ENCODE results near the gene CCBE1.

- TF ChIP-seq CTCF (IDR thresholded peaks at IDR 0.05; ENCODE audit: poor library complexity, severe bottlenecking), result no peak
- no peak for TF ChIP-seq EZH2 (IDR thresholded peaks at IDR 0.05; ENCODE audit: borderline replicate concordance, insufficient read depth, low read length, poor library complexity, severe bottlenecking)
- TF ChIP-seq TAF1 (IDR thresholded peaks at IDR 0.05; ENCODE audit: low read depth), result no peak
- TF ChIP-seq, protein P1, sequence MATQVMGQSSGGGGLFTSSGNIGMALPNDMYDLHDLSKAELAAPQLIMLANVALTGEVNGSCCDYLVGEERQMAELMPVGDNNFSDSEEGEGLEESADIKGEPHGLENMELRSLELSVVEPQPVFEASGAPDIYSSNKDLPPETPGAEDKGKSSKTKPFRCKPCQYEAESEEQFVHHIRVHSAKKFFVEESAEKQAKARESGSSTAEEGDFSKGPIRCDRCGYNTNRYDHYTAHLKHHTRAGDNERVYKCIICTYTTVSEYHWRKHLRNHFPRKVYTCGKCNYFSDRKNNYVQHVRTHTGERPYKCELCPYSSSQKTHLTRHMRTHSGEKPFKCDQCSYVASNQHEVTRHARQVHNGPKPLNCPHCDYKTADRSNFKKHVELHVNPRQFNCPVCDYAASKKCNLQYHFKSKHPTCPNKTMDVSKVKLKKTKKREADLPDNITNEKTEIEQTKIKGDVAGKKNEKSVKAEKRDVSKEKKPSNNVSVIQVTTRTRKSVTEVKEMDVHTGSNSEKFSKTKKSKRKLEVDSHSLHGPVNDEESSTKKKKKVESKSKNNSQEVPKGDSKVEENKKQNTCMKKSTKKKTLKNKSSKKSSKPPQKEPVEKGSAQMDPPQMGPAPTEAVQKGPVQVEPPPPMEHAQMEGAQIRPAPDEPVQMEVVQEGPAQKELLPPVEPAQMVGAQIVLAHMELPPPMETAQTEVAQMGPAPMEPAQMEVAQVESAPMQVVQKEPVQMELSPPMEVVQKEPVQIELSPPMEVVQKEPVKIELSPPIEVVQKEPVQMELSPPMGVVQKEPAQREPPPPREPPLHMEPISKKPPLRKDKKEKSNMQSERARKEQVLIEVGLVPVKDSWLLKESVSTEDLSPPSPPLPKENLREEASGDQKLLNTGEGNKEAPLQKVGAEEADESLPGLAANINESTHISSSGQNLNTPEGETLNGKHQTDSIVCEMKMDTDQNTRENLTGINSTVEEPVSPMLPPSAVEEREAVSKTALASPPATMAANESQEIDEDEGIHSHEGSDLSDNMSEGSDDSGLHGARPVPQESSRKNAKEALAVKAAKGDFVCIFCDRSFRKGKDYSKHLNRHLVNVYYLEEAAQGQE (IDR thresholded peaks at IDR 0.05; ENCODE audit: borderline replicate concordance), result no peak
Observed at GRCh38 chr18:59715445-59715844, 18.2 kb upstream of the CCBE1 start.
